Measurements from ENCODE around the gene LBH. TPM values are rescaled to one million over a fixed set of nuclear protein-coding genes. Genes with fewer than 3 reads are reported as not detected.

The LBH gene
- total and polyA plus RNA-seq, 12 donors = 35.9 to 204 (median 149) TPM

GRCh38 chr2:30248791-30249190, 17.5 kb downstream of the LBH start:
- TF ChIP-seq, protein P1, sequence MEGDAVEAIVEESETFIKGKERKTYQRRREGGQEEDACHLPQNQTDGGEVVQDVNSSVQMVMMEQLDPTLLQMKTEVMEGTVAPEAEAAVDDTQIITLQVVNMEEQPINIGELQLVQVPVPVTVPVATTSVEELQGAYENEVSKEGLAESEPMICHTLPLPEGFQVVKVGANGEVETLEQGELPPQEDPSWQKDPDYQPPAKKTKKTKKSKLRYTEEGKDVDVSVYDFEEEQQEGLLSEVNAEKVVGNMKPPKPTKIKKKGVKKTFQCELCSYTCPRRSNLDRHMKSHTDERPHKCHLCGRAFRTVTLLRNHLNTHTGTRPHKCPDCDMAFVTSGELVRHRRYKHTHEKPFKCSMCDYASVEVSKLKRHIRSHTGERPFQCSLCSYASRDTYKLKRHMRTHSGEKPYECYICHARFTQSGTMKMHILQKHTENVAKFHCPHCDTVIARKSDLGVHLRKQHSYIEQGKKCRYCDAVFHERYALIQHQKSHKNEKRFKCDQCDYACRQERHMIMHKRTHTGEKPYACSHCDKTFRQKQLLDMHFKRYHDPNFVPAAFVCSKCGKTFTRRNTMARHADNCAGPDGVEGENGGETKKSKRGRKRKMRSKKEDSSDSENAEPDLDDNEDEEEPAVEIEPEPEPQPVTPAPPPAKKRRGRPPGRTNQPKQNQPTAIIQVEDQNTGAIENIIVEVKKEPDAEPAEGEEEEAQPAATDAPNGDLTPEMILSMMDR (IDR thresholded peaks at IDR 0.05) = no peak
- WGBS, 2 donors = 37 to 48% methylated on average over 2 of the region's 2 CpGs
- intact Hi-C loops (cut with DNase I) = loop anchor here in 1 of 10 donors (5.0 kb wide), 1 partner anchor 49 kb away; no protein-coding TSS in a partner anchor
- Histone ChIP-seq H3K27me3 (no peaks in the 10 kb centered on the region), H3K4me1 (peaks cover 15 to 100% (median 75%) of the 10 kb centered on the region in 9 donors), H3K9me3 (no peaks in the 10 kb centered on the region), H3K36me3 (peaks cover 0 to 45% (median 0%) of the 10 kb centered on the region in 9 donors), H3K27ac (peak overlapping the region in 2 of 10 donors; percentile 37 to 86), H3K4me3 (no peak overlapping the region)
- ATAC-seq (no peak), DNase-seq (no peak)

GRCh38 chr2:30249354-30249753, 18.0 kb downstream of the LBH start:
- DNase-seq (no peak), ATAC-seq (no peak)
- TF ChIP-seq, protein P1 (IDR thresholded peaks at IDR 0.05) = no peak
- intact Hi-C loops (cut with DNase I) = loop anchor here in 1 of 10 donors (5.0 kb wide), 1 partner anchor 48 kb away; no protein-coding TSS in a partner anchor
- no peaks in the 10 kb centered on the region for H3K9me3 ChIP-seq
- peak overlapping the region in 8 of 10 donors; percentile 5 to 86 (median 20) for H3K27ac ChIP-seq
- peaks cover 0 to 39% (median 0%) of the 10 kb centered on the region in 9 donors for H3K36me3 ChIP-seq
- H3K4me3 ChIP-seq = no peak overlapping the region
- H3K4me1 ChIP-seq = peaks cover 18 to 100% (median 76%) of the 10 kb centered on the region in 9 donors
- 37 to 52% methylated on average over 7 of the region's 7 CpGs for WGBS, 2 donors
- no peaks in the 10 kb centered on the region for H3K27me3 ChIP-seq

DNA sequence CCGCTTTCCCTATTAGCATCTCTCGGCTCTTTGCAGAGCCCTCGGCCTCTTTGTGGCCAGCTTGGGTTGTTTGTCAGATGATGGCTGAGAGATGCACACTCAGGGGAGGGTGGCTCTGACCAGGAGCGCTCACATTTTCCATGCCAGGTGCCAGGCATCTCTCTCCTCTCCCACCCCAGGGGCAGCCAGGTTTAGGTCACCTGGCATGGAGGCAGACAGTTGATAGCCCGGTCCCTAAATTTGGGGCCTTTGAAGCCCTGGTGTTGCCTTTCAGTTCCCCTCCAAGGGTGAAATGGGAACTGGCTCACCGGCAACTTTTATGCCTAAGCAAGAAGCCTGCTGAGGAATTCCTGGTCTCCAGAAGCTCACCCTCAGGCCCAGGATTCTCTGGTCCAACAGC, 19.1 kb downstream of the LBH start:
- TF ChIP-seq, protein P1 (IDR thresholded peaks at IDR 0.05) = no peak
- Histone ChIP-seq H3K4me1 (peaks cover 27 to 100% (median 82%) of the 10 kb centered on the region in 9 donors), H3K27me3 (no peaks in the 10 kb centered on the region), H3K27ac (peak overlapping the region in 7 of 10 donors; percentile 5 to 86 (median 54)), H3K4me3 (no peak overlapping the region), H3K36me3 (peaks cover 0 to 28% (median 0%) of the 10 kb centered on the region in 9 donors), H3K9me3 (no peaks in the 10 kb centered on the region)
- 62 to 68% methylated on average over 6 of the region's 6 CpGs for WGBS, 2 donors
- DNase-seq (no peak), ATAC-seq (no peak)
- intact Hi-C loops (cut with DNase I) = no loop called here

GRCh38 chr2:30252723-30253701, 21.7 kb downstream of the LBH start:
- ATAC-seq (peak; percentile 69 to 88 (median 76)), DNase-seq (peak; percentile 62 to 64)
- TF ChIP-seq, protein P1 (IDR thresholded peaks at IDR 0.05) = no peak
- intact Hi-C loops (cut with DNase I) = no loop called here
- H3K9me3 ChIP-seq = no peaks in the 10 kb centered on the region
- H3K4me3 ChIP-seq = peak overlapping the region in 1 of 10 donors; percentile 21
- H3K4me1 ChIP-seq = peaks cover 25 to 98% (median 88%) of the 10 kb centered on the region in 9 donors
- peak overlapping the region; percentile 35 to 87 (median 74) for H3K27ac ChIP-seq
- WGBS, 2 donors = 19 to 25% methylated on average over 7 of the region's 7 CpGs
- peaks cover 0 to 45% (median 15%) of the 10 kb centered on the region in 9 donors for H3K36me3 ChIP-seq
- H3K27me3 ChIP-seq = no peaks in the 10 kb centered on the region
